HepG2 (cell line): ENCODE results near the gene MCTS1. TPM values are rescaled to one million over a fixed set of nuclear protein-coding genes. Genes with fewer than 3 reads are reported as not detected.

Source experiments
- CENPBD1 ChIP-seq: sonication (generic); formaldehyde crosslinking; IDR thresholded peaks from 2 replicates; pipeline ENCODE4 v1.8.0; 2022; ENCODE audit warnings: missing genetic modification reagents, low read depth, mild to moderate bottlenecking, borderline replicate concordance
- DNMT1 ChIP-seq: sonication (generic); formaldehyde crosslinking; IDR thresholded peaks from 2 replicates; pipeline ENCODE4 v1.5.1; 2020; ENCODE audit warnings: mild to moderate bottlenecking, missing genetic modification reagents
- ETV6 ChIP-seq: sonication (generic); formaldehyde crosslinking; conservative IDR thresholded peaks from 2 replicates; pipeline ENCODE4 v1.4.0; 2020; ENCODE audit warnings: missing genetic modification reagents
- FOSL2 ChIP-seq: sonication (generic); formaldehyde crosslinking; IDR thresholded peaks from 2 replicates; pipeline ENCODE4 v1.4.0; 2020; ENCODE audit warnings: missing genetic modification reagents
- FOXO1 ChIP-seq: sonication (generic); formaldehyde crosslinking; IDR thresholded peaks from 2 replicates; pipeline ENCODE4 v1.4.0; 2020; ENCODE audit warnings: missing genetic modification reagents
- HMG20A ChIP-seq: IDR thresholded peaks from 2 replicates; pipeline ENCODE4 v1.6.1; 2016; ENCODE audit warnings: borderline replicate concordance
- KAT7 ChIP-seq: IDR thresholded peaks from 2 replicates; pipeline ENCODE4 v1.6.1; 2018; ENCODE audit warnings: borderline replicate concordance, missing compliant biosample characterization
- KDM5A ChIP-seq: fragments of 200-600 bp; sonication (generic); IDR thresholded peaks from 2 replicates; pipeline ENCODE4 v1.7.0; 2018; ENCODE audit warnings: antibody characterized with exemption, mild to moderate bottlenecking, low read length, borderline replicate concordance
- KLF16 ChIP-seq, 2 experiments: sonication (generic) in 1 of 2; formaldehyde crosslinking in 1 of 2; IDR thresholded peaks; 2 replicates each; pipeline versions ENCODE4 v1.6.1 to v1.8.0; 2016 to 2023; ENCODE audit warnings: missing genetic modification reagents in 2 of 2, missing compliant biosample characterization in 1 of 2
- MTERF4 ChIP-seq: sonication (generic); formaldehyde crosslinking; IDR thresholded peaks from 2 replicates; pipeline ENCODE4 v1.8.0; 2023; ENCODE audit warnings: mild to moderate bottlenecking, missing genetic modification reagents
- NCOA1 ChIP-seq: sonication (generic); formaldehyde crosslinking; IDR thresholded peaks from 2 replicates; pipeline ENCODE4 v1.9.0; 2021; ENCODE audit warnings: missing genetic modification reagents
- PAF1 ChIP-seq: IDR thresholded peaks from 2 replicates; pipeline ENCODE4 v1.6.1; 2016; ENCODE audit warnings: missing genetic modification reagents, missing compliant biosample characterization
- POLR2AphosphoS2 ChIP-seq: IDR thresholded peaks from 2 replicates; pipeline ENCODE4 v1.6.1; 2011; ENCODE audit warnings: low read depth, low read length, improper control_type of control experiment
- PRDM10 ChIP-seq: sonication (generic); formaldehyde crosslinking; IDR thresholded peaks from 2 replicates; pipeline ENCODE4 v1.4.0; 2020; ENCODE audit warnings: low read depth, missing genetic modification reagents
- RBFOX2 ChIP-seq: fragments of 200-400 bp; formaldehyde crosslinking; IDR thresholded peaks from 2 replicates; pipeline ENCODE4 v1.6.1; 2017; ENCODE audit warnings: low read depth, mild to moderate bottlenecking, low read length
- SOX13 ChIP-seq, 3 experiments: fragments of 450-650 bp in 1 of 3; sonication (generic) in 1 of 3; formaldehyde crosslinking in 1 of 3; IDR thresholded peaks in 2 of 3; conservative IDR thresholded peaks in 1 of 3; 2 replicates each; pipeline versions ENCODE4 v1.5.0 to v1.6.1; 2016 to 2020; ENCODE audit warnings: antibody characterized with exemption in 1 of 3, mild to moderate bottlenecking in 1 of 3, missing compliant biosample characterization in 1 of 3, missing genetic modification reagents in 1 of 3, moderate library complexity in 1 of 3
- SP140L ChIP-seq: sonication (generic); formaldehyde crosslinking; IDR thresholded peaks from 2 replicates; pipeline ENCODE4 v1.4.0; 2020; ENCODE audit warnings: missing genetic modification reagents, borderline replicate concordance
- SRF ChIP-seq: IDR thresholded peaks from 2 replicates; pipeline ENCODE4 v1.6.1; 2011; ENCODE audit warnings: mild to moderate bottlenecking, low read depth, low read length, moderate library complexity
- ZKSCAN8 ChIP-seq: IDR thresholded peaks from 2 replicates; pipeline ENCODE4 v1.6.1; 2016; ENCODE audit warnings: borderline replicate concordance, missing genetic modification reagents, missing compliant biosample characterization
- ZNF251 ChIP-seq: sonication (generic); formaldehyde crosslinking; IDR thresholded peaks from 2 replicates; pipeline ENCODE4 v1.9.0; 2021; ENCODE audit warnings: mild to moderate bottlenecking, missing genetic modification reagents
- ZNF292 ChIP-seq: sonication (generic); formaldehyde crosslinking; IDR thresholded peaks from 2 replicates; pipeline ENCODE4 v1.8.1; 2022; ENCODE audit warnings: mild to moderate bottlenecking, low read depth, missing genetic modification reagents, borderline replicate concordance
- ZNF44 ChIP-seq: sonication (generic); formaldehyde crosslinking; IDR thresholded peaks from 2 replicates; pipeline ENCODE4 v1.5.1; 2020; ENCODE audit warnings: mild to moderate bottlenecking, missing genetic modification reagents
- polyA plus RNA-seq, 8 experiments: library from polyadenylated mRNA; depleted of rRNA in 3 of 8; stranded (reverse) in 7 of 8; unstranded in 1 of 8; fragments of >200 nt; fragmentation: Illumina TruSeq in 4 of 8; extraction: Trizol in 4 of 8; gene quantifications; 2 replicates each; pipeline versions ENCODE4 v1.2.1 to v1.2.3, GENCODE V29; 2011 to 2016; ENCODE audit warnings: low read depth in 4 of 8, missing spikeins in 1 of 8, mixed read lengths in 1 of 8; ENCODE audit not compliant: insufficient read depth in 1 of 8
- total RNA-seq, 5 experiments: library from RNA; depleted of rRNA; stranded (reverse); fragments of >200 nt; fragmentation: Illumina TruSeq; extraction: Trizol; gene quantifications; 2 replicates each; pipeline ENCODE4 v1.2.3, GENCODE V29; 2016; ENCODE audit warnings: low read depth in 1 of 5

Gene MCTS1
- total and polyA plus RNA-seq, 2 of the 13 experiments (the other 11 are each of a cell fraction or from before 2014, with no cell fraction given), result 30.1 to 59.0 TPM

- no peak for TF ChIP-seq PRDM10 (CRISPR knock-in tag)
- TF ChIP-seq NCOA1 (CRISPR knock-in tag), result no peak
- TF ChIP-seq ZNF251 (CRISPR knock-in tag), result no peak
- no peak for TF ChIP-seq CENPBD1
- TF ChIP-seq KAT7, result no peak; the same call in 1 of the 2 replicates
- TF ChIP-seq SRF, result no peak
- no peak for TF ChIP-seq PAF1 (CRISPR knock-in tag)
- no peak for TF ChIP-seq ZNF292 (CRISPR knock-in tag)
- no peak for TF ChIP-seq POLR2AphosphoS2
- TF ChIP-seq FOXO1 (CRISPR knock-in tag), result no peak
- no peak for TF ChIP-seq SOX13 (IDR thresholded peaks at IDR 0.05)
- TF ChIP-seq SOX13 (CRISPR knock-in tag; conservative IDR thresholded peaks at IDR 0.05 in 1 of 2, IDR thresholded peaks at IDR 0.05 in 1 of 2), result no peak
- peak; percentile 40; the same call in 1 of the 2 replicates for TF ChIP-seq KDM5A
- TF ChIP-seq ZKSCAN8 (CRISPR knock-in tag), result no peak
- TF ChIP-seq HMG20A (CRISPR knock-in tag), result no peak
- no peak for TF ChIP-seq ETV6 (CRISPR knock-in tag)
- no peak for TF ChIP-seq ZNF44 (CRISPR knock-in tag)
- TF ChIP-seq SP140L (CRISPR knock-in tag), result no peak
- no peak for TF ChIP-seq KLF16 (CRISPR knock-in tag; IDR thresholded peaks at IDR 0.05)
- TF ChIP-seq DNMT1 (CRISPR knock-in tag), result no peak
- no peak for TF ChIP-seq FOSL2 (CRISPR knock-in tag)
- peak; percentile 83 for TF ChIP-seq RBFOX2
- no peak for TF ChIP-seq MTERF4 (CRISPR knock-in tag)
These were observed 26.0 kb downstream of the MCTS1 start, which contains the start of gene C1GALT1C1 (continued) for GRCh38 chrX:120629667-120630537.
